H1 (cell line): ENCODE data around the gene LYPD6. TPM values are rescaled to one million over a fixed set of nuclear protein-coding genes. Genes with fewer than 3 reads are reported as not detected.

Experiments used
- CHD7 ChIP-seq: fragments of 300-600 bp; sonication (generic); IDR thresholded peaks from 2 replicates; pipeline ENCODE4 v1.7.1; 2012; ENCODE audit warnings: low read length, moderate library complexity, mild to moderate bottlenecking, inconsistent platforms; ENCODE audit not compliant: insufficient replicate concordance
- E2F6 ChIP-seq: IDR thresholded peaks from 2 replicates; pipeline ENCODE4 v1.6.1; 2012; ENCODE audit warnings: inconsistent platforms
- FOSL1 ChIP-seq: IDR thresholded peaks from 2 replicates; pipeline ENCODE4 v1.6.1; 2011; ENCODE audit warnings: mild to moderate bottlenecking, low read depth, low read length, moderate library complexity; ENCODE audit not compliant: insufficient read depth
- JUND ChIP-seq: IDR thresholded peaks from 2 replicates; pipeline ENCODE4 v1.6.1; 2011; ENCODE audit warnings: mild to moderate bottlenecking, improper control_type of control experiment, low read length
- KDM5A ChIP-seq: fragments of 200-600 bp; IDR thresholded peaks from 2 replicates; pipeline ENCODE4 v1.7.1; 2012; ENCODE audit warnings: mild to moderate bottlenecking, low read length, inconsistent platforms, mixed read lengths
- MAX ChIP-seq: IDR thresholded peaks from 2 replicates; pipeline ENCODE4 v1.6.1; 2012; ENCODE audit warnings: inconsistent platforms
- RFX5 ChIP-seq: IDR thresholded peaks from 2 replicates; pipeline ENCODE4 v1.6.1; 2011; ENCODE audit warnings: low read depth, low read length, improper control_type of control experiment, borderline replicate concordance
- YY1 ChIP-seq: IDR thresholded peaks from 2 replicates; pipeline ENCODE4 v1.6.1; 2011; ENCODE audit warnings: low read depth, mild to moderate bottlenecking, low read length
- polyA plus RNA-seq, 7 experiments: library from polyadenylated mRNA; depleted of rRNA in 3 of 7; stranded (reverse) in 5 of 7; unstranded in 2 of 7; fragments of >200 nt in 5 of 7; fragments of 200-250 nt in 2 of 7; gene quantifications; 1 replicate in 5 of 7; 2 replicates in 1 of 7; 4 replicates in 1 of 7; pipeline versions ENCODE4 v1.2.1 to v1.2.3, GENCODE V29; 2011 to 2013; ENCODE audit warnings: missing spikeins in 2 of 7, mixed read lengths in 2 of 7
- total RNA-seq: library from RNA; stranded (reverse); fragmentation: NEBNext Ultra II Directional; extraction: Animal tissue kit (Norgen Biotek cat#: 25700); gene quantifications from 2 replicates; pipeline ENCODE4 v1.2.1, GENCODE V29; 2021

Gene LYPD6
- total and polyA plus RNA-seq, 2 of the 8 experiments (the other 6 are each of a cell fraction or from before 2014, with no cell fraction given) = 5.6 to 8.9 TPM

- TF ChIP-seq CHD7 (no peak), FOSL1 (no peak), KDM5A (no peak), MAX (no peak), JUND (no peak), RFX5 (no peak), YY1 (no peak), E2F6 (no peak)
Observed at GRCh38 chr2:149421791-149422190, 91.4 kb downstream of the LYPD6 start (continued).
